Loucy (cell line): ENCODE results near the gene CDRT4.

Source experiments
- H2AFZ ChIP-seq: fragments of 200-600 bp; sonication (generic); 2 replicates; pipeline ENCODE4 v1.6.0; 2016; ENCODE audit warnings: antibody characterized with exemption, mild to moderate bottlenecking, low read length, moderate library complexity
- H3F3A ChIP-seq: fragments of 200-600 bp; 2 replicates; pipeline ENCODE4 v1.6.0; 2016; ENCODE audit warnings: antibody characterized with exemption, low read depth, mild to moderate bottlenecking
- H3K27me3 ChIP-seq: fragments of 200-600 bp; sonication (generic); 2 replicates; pipeline ENCODE4 v1.6.1; 2014; ENCODE audit warnings: low read length, mild to moderate bottlenecking; ENCODE audit not compliant: insufficient read depth, poor library complexity, severe bottlenecking
- H3K36me3 ChIP-seq: fragments of 200-600 bp; sonication (generic); 2 replicates; pipeline ENCODE4 v1.6.1; 2016; ENCODE audit warnings: low read length; ENCODE audit not compliant: insufficient read depth
- H3K4me1 ChIP-seq: fragments of 200-600 bp; sonication (generic); 2 replicates; pipeline ENCODE4 v1.5.1; 2014; ENCODE audit warnings: low read length, mild to moderate bottlenecking; ENCODE audit not compliant: insufficient read depth, poor library complexity, severe bottlenecking
- H3K4me2 ChIP-seq: fragments of 200-600 bp; sonication (generic); 2 replicates; pipeline ENCODE4 v1.6.0; 2014; ENCODE audit warnings: antibody characterized with exemption, low read length, low read depth, mild to moderate bottlenecking; ENCODE audit not compliant: poor library complexity, severe bottlenecking
- H3K4me3 ChIP-seq: fragments of 200-600 bp; sonication (generic); 2 replicates; pipeline ENCODE4 v1.5.1; 2014; ENCODE audit warnings: low read length, mild to moderate bottlenecking, mixed read lengths; ENCODE audit not compliant: poor library complexity, severe bottlenecking
- H3K79me2 ChIP-seq: fragments of 200-600 bp; sonication (generic); 2 replicates; pipeline ENCODE4 v1.6.1; 2014; ENCODE audit warnings: low read length; ENCODE audit not compliant: insufficient read depth
- H3K9ac ChIP-seq: fragments of 200-600 bp; sonication (generic); 2 replicates; pipeline ENCODE4 v1.6.0; 2014; ENCODE audit warnings: mild to moderate bottlenecking, low read depth, low read length, moderate library complexity; ENCODE audit not compliant: poor library complexity, severe bottlenecking
- H3K9me2 ChIP-seq: fragments of 200-600 bp; sonication (generic); replicated peaks from 2 replicates; pipeline ENCODE4 v1.6.1; 2016; ENCODE audit warnings: low read depth, low read length, mixed read lengths
- H3K9me3 ChIP-seq: fragments of 200-600 bp; sonication (generic); 2 replicates; pipeline ENCODE4 v1.6.1; 2014; ENCODE audit warnings: mild to moderate bottlenecking, antibody characterized with exemption, low read length, low read depth; ENCODE audit not compliant: insufficient read depth
- H4K20me1 ChIP-seq: fragments of 200-600 bp; sonication (generic); 2 replicates; pipeline ENCODE4 v1.6.0; 2014; ENCODE audit warnings: antibody characterized with exemption, low read length, mild to moderate bottlenecking; ENCODE audit not compliant: insufficient read depth, poor library complexity, severe bottlenecking
- EZH2phosphoT487 ChIP-seq: fragments of 200-600 bp; IDR thresholded peaks from 2 replicates; pipeline ENCODE4 v1.6.1; 2018; ENCODE audit warnings: antibody characterized with exemption, mild to moderate bottlenecking, moderate library complexity, borderline replicate concordance
- TF ChIP-seq, protein P1 (sequence below): fragments of 200-600 bp; sonication (generic); conservative IDR thresholded peaks from 2 replicates; pipeline ENCODE4 v1.5.1; 2014; ENCODE audit warnings: mild to moderate bottlenecking, antibody characterized with exemption, low read length

CDRT4 gene

DNA sequence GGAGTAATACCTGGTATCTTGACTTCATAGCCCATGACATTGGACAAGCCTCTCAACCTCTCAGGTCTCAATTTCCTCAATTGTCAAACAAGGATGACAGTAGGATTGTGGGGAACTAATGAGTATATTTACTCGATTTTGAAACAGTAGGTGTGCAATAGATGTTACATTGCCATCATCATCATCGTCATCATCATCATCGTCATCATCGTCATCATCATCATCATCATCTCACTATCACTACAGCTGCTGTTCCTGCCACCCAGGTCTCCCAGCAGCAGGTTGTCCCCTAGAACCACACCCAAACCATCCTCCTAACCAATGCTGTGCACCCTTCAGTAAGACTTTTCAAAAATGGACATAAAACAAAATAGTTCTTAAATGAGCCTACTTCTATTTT lies 24.8 kb upstream of the CDRT4 start:
- no peak overlapping the region for H3K4me3 ChIP-seq
- no peaks in the 10 kb centered on the region for H4K20me1 ChIP-seq
- no peak for TF ChIP-seq EZH2phosphoT487
- TF ChIP-seq, protein P1, sequence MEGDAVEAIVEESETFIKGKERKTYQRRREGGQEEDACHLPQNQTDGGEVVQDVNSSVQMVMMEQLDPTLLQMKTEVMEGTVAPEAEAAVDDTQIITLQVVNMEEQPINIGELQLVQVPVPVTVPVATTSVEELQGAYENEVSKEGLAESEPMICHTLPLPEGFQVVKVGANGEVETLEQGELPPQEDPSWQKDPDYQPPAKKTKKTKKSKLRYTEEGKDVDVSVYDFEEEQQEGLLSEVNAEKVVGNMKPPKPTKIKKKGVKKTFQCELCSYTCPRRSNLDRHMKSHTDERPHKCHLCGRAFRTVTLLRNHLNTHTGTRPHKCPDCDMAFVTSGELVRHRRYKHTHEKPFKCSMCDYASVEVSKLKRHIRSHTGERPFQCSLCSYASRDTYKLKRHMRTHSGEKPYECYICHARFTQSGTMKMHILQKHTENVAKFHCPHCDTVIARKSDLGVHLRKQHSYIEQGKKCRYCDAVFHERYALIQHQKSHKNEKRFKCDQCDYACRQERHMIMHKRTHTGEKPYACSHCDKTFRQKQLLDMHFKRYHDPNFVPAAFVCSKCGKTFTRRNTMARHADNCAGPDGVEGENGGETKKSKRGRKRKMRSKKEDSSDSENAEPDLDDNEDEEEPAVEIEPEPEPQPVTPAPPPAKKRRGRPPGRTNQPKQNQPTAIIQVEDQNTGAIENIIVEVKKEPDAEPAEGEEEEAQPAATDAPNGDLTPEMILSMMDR: no peak

DNA sequence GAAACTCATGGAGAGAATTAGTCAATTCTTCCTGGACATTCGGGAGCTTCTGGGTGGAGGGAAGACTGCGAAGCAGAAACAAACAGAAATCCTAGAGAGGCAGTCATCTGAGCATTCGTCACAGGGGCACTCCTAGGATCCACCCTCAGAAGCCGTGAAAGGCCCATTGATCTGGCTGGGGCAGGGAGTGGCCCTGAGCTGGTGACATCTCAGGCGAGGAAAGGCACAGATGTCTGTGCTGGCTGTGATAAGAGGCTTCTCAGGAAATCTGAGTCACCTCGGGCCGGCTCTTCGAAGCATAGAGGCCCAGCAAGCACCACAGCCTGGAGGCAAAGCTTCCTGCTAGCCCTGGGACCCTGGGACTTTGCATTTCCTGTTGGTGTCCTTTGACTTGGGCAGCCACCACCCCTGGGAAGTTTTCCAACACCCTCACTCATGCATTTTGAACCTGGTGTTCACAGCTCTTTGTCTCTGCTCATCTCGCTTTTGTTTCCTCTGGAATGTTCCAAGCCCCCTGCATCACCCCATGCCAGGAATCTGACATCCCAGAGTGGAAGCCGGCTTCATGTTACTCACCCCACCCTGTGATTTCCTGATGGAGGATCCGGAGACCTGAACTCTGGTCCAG lies 23.3 kb upstream of the CDRT4 start:
- H3K9ac ChIP-seq: no peak overlapping the region

More for the DNA sequence above, 24.8 kb upstream of the CDRT4 start:
- Histone ChIP-seq H3K9me2 (no peaks in the 10 kb centered on the region), H3K4me1 (peaks cover 19% of the 10 kb centered on the region), H3K9me3 (no peaks in the 10 kb centered on the region; the same call in 1 of the 2 replicates), H3K4me2 (no peak overlapping the region), H3K79me2 (no peaks in the 10 kb centered on the region), H3K9ac (no peak overlapping the region), H3K27me3 (peaks cover 9% of the 10 kb centered on the region), H3F3A (no peaks in the 10 kb centered on the region), H3K36me3 (no peaks in the 10 kb centered on the region), H2AFZ (no peak overlapping the region)

DNA sequence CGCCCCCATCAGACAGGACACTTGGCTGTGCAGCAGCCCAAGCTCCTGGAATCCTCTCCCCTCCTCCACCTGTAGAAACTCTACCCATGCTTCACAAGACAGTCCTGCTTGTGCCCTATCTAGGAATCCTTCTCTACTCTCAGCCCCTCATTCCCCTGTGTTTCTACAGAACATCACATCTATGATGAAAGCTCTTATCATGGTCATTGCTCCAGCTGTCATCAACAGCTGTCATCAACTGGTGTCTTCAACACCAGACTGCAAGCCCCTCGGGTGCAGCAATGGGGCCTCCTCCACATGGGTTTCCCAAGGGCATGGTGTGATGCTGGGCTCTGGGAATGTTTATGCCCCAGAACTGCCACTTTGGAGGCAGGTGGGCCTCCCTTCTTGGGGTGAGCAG lies 21.1 kb upstream of the CDRT4 start:
- Histone ChIP-seq H3K79me2 (no peaks in the 10 kb centered on the region), H3K36me3 (no peaks in the 10 kb centered on the region), H4K20me1 (no peaks in the 10 kb centered on the region), H3K9ac (no peak overlapping the region), H3K4me3 (no peak overlapping the region), H3F3A (no peaks in the 10 kb centered on the region), H3K9me3 (no peaks in the 10 kb centered on the region; the same call in 1 of the 2 replicates), H3K4me2 (no peak overlapping the region), H2AFZ (no peak overlapping the region), H3K9me2 (no peaks in the 10 kb centered on the region), H3K4me1 (peaks cover 19% of the 10 kb centered on the region), H3K27me3 (no peaks in the 10 kb centered on the region)
- no peak for TF ChIP-seq EZH2phosphoT487
- TF ChIP-seq, protein P1: no peak

More for the DNA sequence above, 23.3 kb upstream of the CDRT4 start:
- Histone ChIP-seq H3K4me3 (peak overlapping the region; percentile 5), H3K36me3 (no peaks in the 10 kb centered on the region), H3K79me2 (no peaks in the 10 kb centered on the region), H2AFZ (no peak overlapping the region), H3K27me3 (peaks cover 1% of the 10 kb centered on the region), H3K4me2 (peak overlapping the region; percentile 53), H3K9me3 (no peaks in the 10 kb centered on the region; the same call in 1 of the 2 replicates), H4K20me1 (no peaks in the 10 kb centered on the region), H3F3A (no peaks in the 10 kb centered on the region), H3K9me2 (no peaks in the 10 kb centered on the region), H3K4me1 (peaks cover 19% of the 10 kb centered on the region)
- TF ChIP-seq, protein P1: no peak
- no peak for TF ChIP-seq EZH2phosphoT487
